Hematopoietic multipotent progenitor cell treated with erythropoietin and hydrocortisone succinate and interleukin-3 and kit ligand, for 17 days (in vitro differentiated cells): ENCODE results near the gene CCDC138.
"Not testable (repeated sequence)": the region's sequence is repeated elsewhere in the genome, so short reads cannot be mapped to it uniquely, and the experiment has no call there.

Experiments used
- DNase-seq: peaks from one replicate; pipeline ENCODE4 v3.0.0-alpha.2; 2015; ENCODE audit warnings: low spot score

Gene CCDC138, protein sequence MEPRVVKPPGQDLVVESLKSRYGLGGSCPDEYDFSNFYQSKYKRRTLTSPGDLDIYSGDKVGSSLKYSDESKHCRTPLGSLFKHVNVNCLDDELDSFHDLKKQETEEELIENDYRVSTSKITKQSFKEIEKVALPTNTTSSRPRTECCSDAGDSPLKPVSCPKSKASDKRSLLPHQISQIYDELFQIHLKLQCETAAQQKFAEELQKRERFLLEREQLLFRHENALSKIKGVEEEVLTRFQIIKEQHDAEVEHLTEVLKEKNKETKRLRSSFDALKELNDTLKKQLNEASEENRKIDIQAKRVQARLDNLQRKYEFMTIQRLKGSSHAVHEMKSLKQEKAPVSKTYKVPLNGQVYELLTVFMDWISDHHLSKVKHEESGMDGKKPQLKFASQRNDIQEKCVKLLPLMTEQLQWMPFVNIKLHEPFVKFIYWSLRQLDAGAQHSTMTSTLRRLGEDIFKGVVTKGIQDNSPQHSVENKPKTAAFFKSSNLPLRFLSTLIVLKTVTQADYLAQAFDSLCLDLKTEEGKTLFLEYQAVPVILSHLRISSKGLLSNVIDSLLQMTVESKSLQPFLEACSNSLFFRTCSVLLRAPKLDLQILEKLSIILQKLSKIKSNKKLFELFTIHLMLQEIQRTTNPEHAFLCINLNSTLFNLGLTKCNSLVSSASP

DNA sequence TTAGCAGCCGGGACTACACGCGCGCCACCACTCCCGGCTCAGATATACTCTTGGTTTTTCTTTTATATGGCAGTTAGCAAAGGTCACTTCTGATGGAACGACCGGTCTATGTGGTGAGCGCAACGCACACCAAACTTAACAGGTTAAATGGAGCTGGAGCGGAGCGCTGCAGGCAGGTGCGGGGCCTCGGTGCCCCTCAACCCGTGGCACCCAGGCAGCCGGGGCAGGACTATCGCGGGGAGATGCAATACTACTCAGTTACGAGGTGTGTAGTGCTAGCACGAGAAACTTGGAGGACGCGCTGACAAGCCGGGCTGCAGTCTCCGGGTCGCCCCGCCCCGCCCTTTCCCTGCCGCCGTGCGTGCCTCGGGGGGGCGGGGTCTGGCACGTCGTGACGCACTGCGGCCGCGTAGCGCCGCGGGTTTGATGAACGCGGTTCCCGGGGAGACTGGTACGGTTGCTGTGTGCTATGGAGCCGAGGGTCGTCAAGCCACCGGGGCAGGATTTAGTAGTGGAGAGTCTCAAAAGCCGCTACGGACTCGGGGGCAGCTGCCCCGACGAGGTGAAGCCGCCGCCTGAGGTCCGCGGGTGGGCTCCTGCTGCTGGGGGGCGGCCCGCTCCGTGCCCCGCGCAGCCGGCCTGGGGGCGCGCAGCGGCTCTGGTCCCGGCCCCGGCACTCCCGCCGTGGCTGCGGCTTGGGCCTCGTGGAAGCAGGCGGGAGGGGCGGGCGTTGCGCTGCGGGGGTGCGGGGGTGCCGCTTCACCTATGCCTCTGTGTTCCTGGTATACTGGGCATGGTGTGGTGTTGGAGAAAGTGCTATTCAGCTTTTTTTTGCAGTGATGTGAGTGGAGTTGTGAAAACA lies at the start of gene CCDC138:
Gene CCDC138, plus strand, starts transcription at position 418 of the 862 bp plus-strand sequence. Its CDS starts 52 bp downstream, at position 470.
- peak; percentile 77 for DNase-seq

DNA sequence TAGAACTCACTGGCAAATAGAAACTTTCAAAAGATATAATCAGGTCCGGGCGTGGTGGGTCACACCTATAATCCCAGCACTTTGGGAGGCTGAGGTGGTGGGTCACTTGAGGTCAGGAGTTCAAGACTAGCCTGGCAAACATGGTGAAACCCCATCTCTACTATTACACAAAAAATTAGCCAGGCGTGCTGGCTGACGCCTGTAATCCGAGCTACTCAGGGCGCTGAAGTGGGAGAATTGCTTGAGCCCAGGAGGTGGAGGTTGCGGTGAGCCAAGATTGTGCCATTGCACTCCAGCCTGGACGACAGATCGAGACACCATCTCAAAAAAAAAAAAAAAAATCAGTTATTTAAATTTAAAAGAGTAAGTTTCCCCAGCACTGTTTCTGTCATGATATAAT lies 28.6 kb upstream of the CCDC138 start:
- not testable (repeated sequence) for DNase-seq

DNA sequence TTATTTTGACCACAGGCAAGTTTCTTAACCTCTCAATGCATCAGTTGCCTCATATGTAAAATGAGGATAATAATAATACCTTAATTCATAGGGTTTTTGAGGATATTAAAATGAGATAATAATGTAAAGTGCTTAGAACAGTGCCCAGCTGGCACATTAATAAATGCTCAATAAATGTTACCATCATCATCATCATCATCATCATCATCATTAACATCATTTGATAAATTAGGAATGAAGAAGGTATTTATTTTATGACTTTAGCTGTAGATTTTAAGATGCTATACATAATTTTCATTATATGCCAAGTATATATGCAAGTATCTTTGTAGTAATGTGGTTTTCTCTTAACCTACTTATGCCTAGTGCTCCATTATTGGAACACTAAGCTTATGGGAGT lies 24.0 kb upstream of the CCDC138 start:
- not testable (repeated sequence) for DNase-seq

DNA sequence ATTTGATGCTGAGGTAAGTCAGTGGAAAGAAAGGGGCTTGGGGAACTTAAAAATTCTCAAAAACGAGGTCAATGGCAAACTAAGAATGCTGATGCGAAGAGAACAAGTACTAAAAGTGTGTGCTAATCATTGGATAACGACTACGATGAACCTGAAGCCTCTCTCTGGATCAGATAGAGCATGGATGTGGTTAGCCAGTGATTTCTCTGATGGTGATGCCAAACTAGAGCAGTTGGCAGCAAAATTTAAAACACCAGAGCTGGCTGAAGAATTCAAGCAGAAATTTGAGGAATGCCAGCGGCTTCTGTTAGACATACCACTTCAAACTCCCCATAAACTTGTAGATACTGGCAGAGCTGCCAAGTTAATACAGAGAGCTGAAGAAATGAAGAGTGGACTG lies 19.9 kb upstream of the CCDC138 start:
- DNase-seq = not testable (repeated sequence)

DNA sequence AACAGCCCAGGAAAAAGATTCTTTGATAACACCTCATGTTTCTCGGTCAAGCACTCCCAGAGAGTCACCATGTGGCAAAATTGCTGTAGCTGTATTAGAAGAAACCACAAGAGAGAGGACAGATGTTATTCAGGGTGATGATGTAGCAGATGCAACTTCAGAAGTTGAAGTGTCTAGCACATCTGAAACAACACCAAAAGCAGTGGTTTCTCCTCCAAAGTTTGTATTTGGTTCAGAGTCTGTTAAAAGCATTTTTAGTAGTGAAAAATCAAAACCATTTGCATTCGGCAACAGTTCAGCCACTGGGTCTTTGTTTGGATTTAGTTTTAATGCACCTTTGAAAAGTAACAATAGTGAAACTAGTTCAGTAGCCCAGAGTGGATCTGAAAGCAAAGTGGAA lies 18.7 kb upstream of the CCDC138 start:
- DNase-seq = not testable (repeated sequence)

DNA sequence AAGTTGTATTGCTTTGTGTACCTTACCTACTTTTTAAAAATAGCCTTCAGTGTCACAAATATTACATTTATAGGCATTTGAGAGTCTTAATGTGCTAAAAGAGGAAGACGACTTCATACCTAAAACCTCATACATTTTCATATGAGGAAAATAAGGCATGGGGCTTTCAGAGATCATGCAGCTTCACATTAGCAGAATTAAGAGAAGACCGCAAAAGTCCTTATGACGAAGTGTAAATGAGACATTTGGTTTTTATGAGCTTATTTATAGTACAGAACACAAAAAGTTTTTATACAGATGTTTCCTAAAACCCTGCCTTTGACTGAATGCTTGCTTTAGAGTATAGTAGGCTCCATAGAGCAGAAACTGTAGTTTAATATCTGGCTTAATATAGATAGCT lies 10.1 kb upstream of the CCDC138 start:
- DNase-seq = no peak

DNA sequence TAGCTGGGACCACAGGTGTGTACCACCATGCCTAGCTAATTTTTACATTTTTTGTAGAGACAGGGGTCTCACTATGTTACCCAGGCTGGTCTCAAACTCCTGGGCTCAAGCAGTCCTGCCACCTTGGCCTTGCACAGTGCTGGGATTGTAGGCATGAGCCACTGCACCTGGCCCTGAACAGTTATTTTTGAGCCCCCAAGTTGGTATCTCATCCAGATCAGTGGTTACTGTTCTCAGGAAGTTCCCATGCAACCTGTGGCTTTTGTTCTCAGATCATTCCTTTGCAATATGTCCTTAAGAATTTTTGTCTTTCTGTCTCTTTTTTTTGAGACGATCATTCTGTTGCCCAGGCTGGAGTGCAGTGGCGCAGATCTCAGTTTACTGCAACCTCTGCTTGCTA lies 7.7 kb upstream of the CCDC138 start:
- DNase-seq = no peak

DNA sequence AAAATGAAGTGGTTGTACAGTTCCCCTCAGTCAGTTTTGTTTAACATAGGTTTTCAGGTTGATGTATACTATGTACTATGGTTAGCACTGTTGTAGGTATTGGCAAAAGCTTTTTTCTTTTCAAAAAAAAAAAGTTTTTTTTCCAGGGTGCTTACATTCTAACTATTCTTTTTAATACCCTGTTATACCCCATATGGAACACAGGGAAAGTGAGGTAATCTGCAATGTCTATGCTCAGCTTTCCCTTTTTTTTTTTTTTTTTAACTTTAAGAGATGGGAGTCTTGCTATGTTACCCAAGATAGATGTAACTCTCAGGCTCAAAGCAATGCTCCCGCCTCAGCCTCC lies 590 bp upstream of the CCDC138 start:
- DNase-seq = no peak

DNA sequence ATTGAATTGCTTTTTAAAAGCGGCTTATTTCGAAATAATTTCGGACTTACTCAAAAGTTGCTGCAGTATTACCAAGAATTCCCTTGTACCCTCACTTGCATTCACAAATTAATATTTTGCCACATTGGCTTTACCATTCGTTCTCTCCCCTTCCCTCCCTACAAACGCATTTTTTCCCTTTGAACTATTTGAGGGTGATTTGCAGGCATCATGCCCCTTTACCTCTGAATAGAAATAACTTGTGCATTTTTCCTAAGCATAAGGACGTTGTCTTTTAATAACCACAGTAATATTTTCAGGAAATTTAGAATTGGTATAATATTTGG lies 608 bp downstream of the CCDC138 start:
- no peak for DNase-seq

DNA sequence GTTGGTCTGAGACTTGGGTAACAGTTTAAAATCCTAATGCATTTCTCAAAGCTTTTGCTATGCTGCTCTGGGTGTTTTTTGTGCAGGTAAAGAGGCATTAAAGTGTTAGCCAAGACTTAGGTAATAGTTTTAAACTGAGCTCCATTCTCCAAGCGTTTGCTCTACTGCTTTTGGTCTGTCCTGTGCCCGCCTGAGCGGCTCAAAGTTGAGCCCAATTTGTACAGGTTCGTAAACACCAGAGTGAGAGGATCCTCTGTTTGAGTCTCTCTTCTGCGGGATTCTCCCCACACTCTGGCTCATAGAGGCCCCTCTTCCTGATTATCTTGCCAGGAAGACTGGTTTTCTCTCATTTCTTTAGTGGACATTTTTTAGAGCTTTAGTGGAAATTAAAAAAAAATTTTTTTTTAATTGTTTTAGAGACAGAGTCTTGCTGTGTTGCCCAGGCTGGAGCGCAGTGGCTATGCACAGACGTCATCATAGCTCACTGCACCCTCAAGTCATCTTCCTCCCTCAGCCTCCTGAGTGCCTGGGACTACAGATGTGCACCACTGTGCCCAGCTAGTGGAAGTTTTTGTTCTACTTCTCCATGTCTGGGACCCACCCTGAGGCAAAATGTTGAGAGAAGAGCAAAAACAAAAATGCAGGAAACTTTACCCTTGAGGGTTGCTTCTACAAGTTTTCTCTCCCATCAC lies 16.6 kb downstream of the CCDC138 start:
- no peak for DNase-seq

DNA sequence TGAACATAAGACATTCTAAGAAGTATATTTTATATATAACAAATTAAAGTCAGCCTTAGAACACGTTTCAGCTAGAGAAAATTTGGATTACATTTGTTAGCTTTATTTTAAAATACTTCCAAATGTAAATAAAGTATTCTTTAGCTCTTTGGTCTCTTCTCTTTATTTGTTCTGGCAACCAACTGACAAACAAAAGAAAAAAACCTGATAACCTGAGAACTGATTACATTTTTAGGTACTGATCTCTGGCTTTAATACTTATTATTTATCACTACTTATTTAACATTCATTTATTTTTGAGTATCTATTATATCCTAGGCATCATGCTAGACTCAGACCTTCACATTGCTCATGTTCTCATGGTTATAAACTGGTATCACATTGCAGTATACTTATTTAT lies 18.5 kb downstream of the CCDC138 start:
- no peak for DNase-seq

DNA sequence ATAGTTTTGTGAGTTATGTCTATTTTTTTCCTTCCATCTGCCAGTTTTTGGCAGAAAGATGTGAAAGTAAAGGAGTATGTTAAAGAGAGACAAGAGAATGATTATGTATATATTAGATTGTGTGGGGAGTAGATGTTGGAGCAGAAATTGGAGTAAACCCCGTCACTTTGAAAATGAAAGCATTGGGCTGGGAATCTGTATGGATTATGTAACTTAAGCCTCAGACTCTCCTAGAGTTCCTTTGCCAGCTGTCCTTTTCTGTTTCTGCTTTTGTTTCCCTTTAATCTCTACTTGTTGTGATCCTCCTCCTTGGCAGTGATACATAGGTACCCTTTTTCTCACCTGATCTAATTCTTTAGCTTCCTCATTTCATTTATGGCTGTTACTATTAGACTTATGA lies 19.2 kb downstream of the CCDC138 start:
- no peak for DNase-seq

DNA sequence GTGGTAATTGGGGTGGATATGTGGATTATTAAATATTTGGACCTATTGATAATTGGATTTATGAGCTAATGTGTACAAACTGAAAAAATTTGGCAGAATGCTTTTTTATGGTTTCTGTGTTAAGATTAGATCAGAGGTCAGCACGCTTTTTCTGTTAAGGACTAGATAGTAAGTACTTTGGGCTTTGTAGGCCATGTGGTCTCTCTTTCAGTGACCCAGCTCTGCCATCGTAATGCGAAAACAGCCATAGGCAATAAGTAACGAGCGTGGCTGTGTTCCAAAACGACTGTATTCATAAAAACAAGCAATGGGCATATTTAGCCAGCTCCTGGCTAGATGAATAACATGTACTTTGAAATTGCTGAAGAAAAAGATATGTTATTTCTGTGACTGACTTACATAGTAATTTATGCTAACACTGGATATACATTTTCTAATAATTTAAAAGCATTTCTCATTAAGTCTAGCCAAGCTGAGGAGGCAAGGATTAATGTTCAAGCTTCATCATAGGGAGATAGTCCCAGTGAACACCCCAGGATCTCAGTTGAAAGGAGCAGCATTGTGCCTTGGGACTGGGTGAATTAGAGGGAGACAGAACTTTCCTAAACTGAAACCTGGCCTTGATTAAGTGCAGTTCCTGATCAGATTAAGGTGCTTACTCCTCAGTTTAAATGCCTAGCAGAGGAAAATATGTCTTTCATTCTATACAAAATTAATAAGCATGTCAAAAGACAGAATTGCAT lies 20.0 kb downstream of the CCDC138 start:
- DNase-seq = no peak

DNA sequence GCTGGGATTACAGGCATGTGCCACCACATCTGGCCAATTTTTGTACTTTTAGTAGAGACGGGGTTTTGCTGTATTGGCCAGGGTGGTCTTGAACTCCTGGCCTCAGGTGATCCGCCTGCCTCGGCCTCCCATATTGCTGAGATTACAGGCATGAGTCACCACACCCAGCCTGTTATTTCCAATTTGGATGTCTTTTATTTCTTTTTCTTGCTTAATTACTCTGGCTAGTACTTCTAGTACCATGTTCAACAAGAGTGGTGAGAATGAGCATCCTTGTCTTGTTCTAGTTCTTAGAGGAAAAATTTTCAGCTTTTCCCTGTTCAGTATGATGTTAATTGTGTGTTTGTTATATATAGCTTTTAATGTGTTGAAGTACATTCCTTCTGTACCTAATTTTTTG lies 23.4 kb downstream of the CCDC138 start:
- no peak for DNase-seq

DNA sequence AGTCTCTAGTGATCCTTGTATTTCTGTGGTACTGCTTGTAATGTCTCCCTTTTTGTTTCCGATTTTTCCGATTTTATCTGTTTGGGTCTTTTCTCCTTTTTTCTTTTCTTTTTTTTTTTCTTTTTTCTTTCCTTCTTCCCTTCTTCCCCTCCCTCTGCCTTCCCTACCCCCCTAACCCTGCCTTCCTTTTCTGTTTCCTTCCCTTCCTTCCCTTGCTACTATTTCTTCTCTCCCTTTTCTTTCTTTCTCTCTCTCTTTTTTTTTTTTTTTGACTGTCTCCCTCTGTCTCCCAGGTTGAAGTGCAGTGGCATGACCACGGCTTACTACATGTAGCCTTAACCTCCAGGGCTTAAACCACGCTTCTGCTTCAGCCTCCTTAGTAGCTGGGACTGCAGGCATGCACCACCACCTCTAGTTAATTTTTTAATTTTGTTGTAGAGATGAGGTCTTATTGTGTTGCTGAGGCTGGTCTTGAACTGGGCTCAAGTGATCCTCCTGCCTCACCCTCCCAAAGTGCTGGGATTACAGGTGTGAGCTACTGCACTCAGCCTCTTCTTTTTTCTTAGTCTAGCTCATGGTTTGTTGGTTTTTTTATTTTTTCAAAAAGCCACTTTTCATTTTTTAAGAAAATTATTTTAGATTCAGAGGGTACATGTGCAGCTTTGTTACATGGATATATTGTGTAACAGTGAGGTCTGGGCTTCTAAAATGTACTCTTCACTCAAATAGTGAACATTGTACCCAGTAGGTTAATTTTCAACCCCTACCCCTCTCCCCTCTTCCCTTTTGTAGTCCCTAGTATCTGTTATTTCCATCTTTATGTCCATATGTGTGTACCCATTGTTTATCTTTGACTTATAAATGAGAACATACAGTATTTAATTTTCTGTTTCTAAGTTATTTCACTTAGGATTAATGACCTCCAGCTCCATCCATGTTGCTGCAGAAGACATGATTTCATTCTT lies 24.7 kb downstream of the CCDC138 start:
- no peak for DNase-seq

DNA sequence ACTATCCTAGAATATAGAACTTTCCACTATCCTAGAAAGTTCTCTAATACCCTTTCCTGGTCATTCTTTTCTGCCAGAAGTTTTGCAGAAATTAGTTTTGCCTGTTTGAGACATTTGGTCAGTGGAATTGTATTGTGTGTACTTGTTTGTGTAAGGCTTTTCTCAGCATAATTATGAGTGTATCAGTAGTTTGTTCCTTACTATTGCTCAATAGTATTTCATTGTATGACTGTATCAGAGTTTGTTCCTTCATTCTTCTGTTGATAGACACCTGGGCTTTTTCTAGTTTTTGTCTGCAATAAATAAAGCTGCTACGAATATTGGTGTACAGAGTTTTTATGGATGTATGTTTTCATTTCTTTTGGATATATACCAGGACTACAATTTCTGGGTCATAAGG lies 27.2 kb downstream of the CCDC138 start:
- DNase-seq = no peak

DNA sequence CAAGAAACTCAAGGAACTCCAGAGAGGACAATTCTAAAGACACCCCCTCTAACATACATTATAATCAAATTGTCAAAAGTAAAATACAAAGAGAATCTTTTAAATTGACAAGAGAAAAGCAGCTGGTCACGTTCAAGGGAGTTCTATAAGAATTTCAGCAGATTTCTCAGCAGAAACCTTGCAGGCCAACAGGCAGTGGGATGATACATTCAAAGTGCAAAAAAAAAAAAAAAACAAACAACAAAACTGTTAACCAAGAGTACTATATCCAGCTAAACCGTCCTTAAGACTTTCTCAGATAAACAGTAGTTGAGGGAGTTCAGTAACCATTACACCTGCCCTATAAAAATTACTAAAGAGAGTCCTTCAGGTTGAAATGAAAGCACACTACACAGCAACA lies 33.9 kb downstream of the CCDC138 start:
- DNase-seq = no peak

DNA sequence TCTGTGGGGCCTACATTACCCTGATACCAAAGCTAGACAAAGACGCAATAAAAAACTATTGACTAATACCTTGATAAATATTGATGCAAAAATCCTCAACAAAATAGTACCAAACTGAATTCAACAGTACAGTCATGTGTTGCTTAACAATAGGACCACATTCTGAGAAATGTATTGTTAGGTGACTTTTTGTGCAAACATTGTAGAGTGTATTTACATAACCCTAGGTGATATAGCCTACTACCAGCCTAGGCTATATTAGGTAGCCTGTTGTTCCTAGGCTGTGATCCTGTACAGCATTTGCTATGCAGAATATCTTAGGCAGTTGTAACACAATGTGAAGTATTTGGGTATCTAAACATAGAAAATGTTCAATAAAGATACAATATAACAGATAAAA lies 36.7 kb downstream of the CCDC138 start:
- no peak for DNase-seq

DNA sequence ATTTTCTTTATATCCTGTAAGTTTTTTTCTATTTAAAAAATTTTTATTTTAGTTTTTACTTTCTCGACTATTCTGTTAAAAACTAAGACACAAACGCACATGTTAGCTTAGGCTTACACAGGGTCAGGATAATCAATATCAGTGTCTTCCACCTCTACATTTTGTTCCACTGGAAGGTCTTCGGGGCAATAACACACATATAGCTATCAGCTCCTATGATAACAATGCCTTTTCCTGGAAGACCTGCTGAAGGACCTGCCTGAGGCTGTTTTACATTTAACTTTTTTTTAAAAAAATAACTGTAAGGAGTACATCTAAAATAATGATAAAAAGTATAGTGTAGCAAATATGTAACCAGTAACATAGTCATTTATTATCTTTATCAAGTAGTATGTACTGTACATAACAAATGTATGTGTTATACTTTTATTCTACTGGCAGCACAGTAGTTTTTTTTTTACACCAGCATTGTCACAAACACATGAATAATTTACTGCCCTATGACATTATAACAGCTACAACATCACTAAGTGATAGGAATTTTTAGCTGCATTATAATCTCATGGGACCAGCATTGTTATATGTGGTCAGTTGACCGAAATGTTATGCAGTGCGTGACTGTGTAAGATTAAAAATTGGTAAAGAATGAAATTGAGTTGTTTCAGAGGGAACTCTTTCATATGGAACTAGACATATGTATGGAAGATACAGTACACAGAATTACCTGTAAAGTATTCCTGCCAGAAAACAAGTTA lies 37.9 kb downstream of the CCDC138 start:
- no peak for DNase-seq

DNA sequence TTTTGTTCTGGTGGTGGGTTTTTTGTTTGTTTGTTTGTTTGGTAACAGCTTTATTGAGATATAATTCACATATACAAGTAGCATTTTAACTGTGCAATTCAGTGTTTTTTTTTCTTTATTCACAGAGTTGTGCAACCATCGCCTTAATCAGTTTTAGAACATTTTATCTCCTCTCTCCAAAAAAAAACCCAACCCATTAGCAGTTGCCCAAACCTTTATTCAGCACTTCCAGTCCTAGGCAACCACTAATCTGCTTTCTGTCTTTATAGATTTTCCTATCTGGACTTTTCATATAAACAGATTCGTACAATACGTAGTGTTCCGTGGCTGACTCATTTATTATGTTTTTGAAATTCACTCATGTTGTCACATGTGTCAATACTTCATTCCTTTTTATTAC lies 38.7 kb downstream of the CCDC138 start:
- DNase-seq = no peak
